ENCODE data around the gene THAP6.
"Not testable (repeated sequence)": the region's sequence is repeated elsewhere in the genome, so short reads cannot be mapped to it uniquely, and the experiment has no call there.

The THAP6 gene

GRCh38 chr4:75525086-75525485 is 10.8 kb downstream of the THAP6 start:
- FAIRE-seq: no peak
- DNase-seq (ENCODE audit: insufficient read length, low spot score): no peak

GRCh38 chr4:75525910-75526309 is 11.6 kb downstream of the THAP6 start:
- FAIRE-seq (no peak), DNase-seq (ENCODE audit: insufficient read length, low spot score) (no peak)

GRCh38 chr4:75527482-75527881 is 13.2 kb downstream of the THAP6 start:
- DNase-seq (ENCODE audit: insufficient read length, low spot score): no peak
- no peak for FAIRE-seq

GRCh38 chr4:75530556-75531322 is 16.5 kb downstream of the THAP6 start:
- no peak for DNase-seq (ENCODE audit: insufficient read length, low spot score)
- no peak for FAIRE-seq

- not testable (repeated sequence) for FAIRE-seq; DNase-seq (ENCODE audit: insufficient read length, low spot score)
Observed at GRCh38 chr4:75531536-75532143, 17.4 kb downstream of the THAP6 start.

- not testable (repeated sequence) for FAIRE-seq; DNase-seq (ENCODE audit: insufficient read length, low spot score)
Observed at GRCh38 chr4:75533339-75533887, 19.1 kb downstream of the THAP6 start.

GRCh38 chr4:75533926-75534325 is 19.7 kb downstream of the THAP6 start:
- not testable (repeated sequence) for FAIRE-seq; DNase-seq (ENCODE audit: insufficient read length, low spot score)

- not testable (repeated sequence) for DNase-seq (ENCODE audit: insufficient read length, low spot score); FAIRE-seq
Observed at GRCh38 chr4:75537308-75537707, 23.0 kb downstream of the THAP6 start.

GRCh38 chr4:75542824-75543223 is 28.6 kb downstream of the THAP6 start:
- no peak for DNase-seq (ENCODE audit: insufficient read length, low spot score)
- no peak for FAIRE-seq

- FAIRE-seq; DNase-seq (ENCODE audit: insufficient read length, low spot score): not testable (repeated sequence)
Observed at GRCh38 chr4:75544220-75544619, 29.9 kb downstream of the THAP6 start.

GRCh38 chr4:75544870-75545269 is 30.6 kb downstream of the THAP6 start:
- no peak for DNase-seq (ENCODE audit: insufficient read length, low spot score)
- no peak for FAIRE-seq

GRCh38 chr4:75545526-75545925 is 31.3 kb downstream of the THAP6 start:
- DNase-seq (ENCODE audit: insufficient read length, low spot score): no peak
- no peak for FAIRE-seq

- no peak for DNase-seq (ENCODE audit: insufficient read length, low spot score)
- FAIRE-seq: no peak
Observed at GRCh38 chr4:75547647-75548387, 33.5 kb downstream of the THAP6 start.

GRCh38 chr4:75549019-75549418 is 34.7 kb downstream of the THAP6 start:
- no peak for FAIRE-seq

GRCh38 chr4:75552452-75552851 is 38.2 kb downstream of the THAP6 start:
- FAIRE-seq (no peak), DNase-seq (ENCODE audit: insufficient read length, low spot score) (no peak)

More at GRCh38 chr4:75549019-75549418, 34.7 kb downstream of the THAP6 start:
- no peak for DNase-seq (ENCODE audit: insufficient read length, low spot score)

GRCh38 chr4:75555294-75556164 is 41.3 kb downstream of the THAP6 start, which contains the start of gene ODAPH:
ODAPH (plus strand) TSS chr4:75556066; CDS start chr4:75556083, 17 bp downstream.
- FAIRE-seq: no peak
- DNase-seq (ENCODE audit: insufficient read length, low spot score): peak; percentile 5

GRCh38 chr4:75557696-75558095 is 43.4 kb downstream of the THAP6 start:
- FAIRE-seq: peak; percentile 26
- DNase-seq (ENCODE audit: insufficient read length, low spot score): no peak

- FAIRE-seq (no peak), DNase-seq (ENCODE audit: insufficient read length, low spot score) (no peak)
Observed at GRCh38 chr4:75561789-75562188, 47.5 kb downstream of the THAP6 start.

GRCh38 chr4:75564023-75564422 is 49.8 kb downstream of the THAP6 start:
- DNase-seq (ENCODE audit: insufficient read length, low spot score): no peak
- FAIRE-seq: no peak

GRCh38 chr4:75565481-75565880 is 51.2 kb downstream of the THAP6 start:
- DNase-seq (ENCODE audit: insufficient read length, low spot score): no peak
- no peak for FAIRE-seq

Data from GM19239 (cell line).